IPS-18a (cell line): ENCODE measurements around the gene MYCBP2.

ENCODE experiments used
- H3K27ac ChIP-seq: one replicate; pipeline ENCODE4 v1.5.1; 2013; ENCODE audit warnings: low read length
- H3K27me3 ChIP-seq: one replicate; pipeline ENCODE4 v1.6.1; 2013; ENCODE audit warnings: mild to moderate bottlenecking, low read length; ENCODE audit not compliant: control insufficient read depth, insufficient read depth
- H3K36me3 ChIP-seq: one replicate; pipeline ENCODE4 v1.6.1; 2013; ENCODE audit warnings: low read depth, low read length; ENCODE audit not compliant: control insufficient read depth
- H3K4me1 ChIP-seq: one replicate; pipeline ENCODE4 v1.6.1; 2013; ENCODE audit warnings: low read depth, low read length; ENCODE audit not compliant: control insufficient read depth
- H3K4me3 ChIP-seq: one replicate; pipeline ENCODE4 v1.5.1; 2013; ENCODE audit warnings: low read length
- H3K9ac ChIP-seq: one replicate; pipeline ENCODE4 v1.6.1; 2013; ENCODE audit warnings: mild to moderate bottlenecking, low read length, moderate library complexity
- H3K9me3 ChIP-seq: one replicate; pipeline ENCODE4 v1.6.1; 2013; ENCODE audit warnings: low read depth, low read length; ENCODE audit not compliant: control insufficient read depth

Gene MYCBP2

DNA sequence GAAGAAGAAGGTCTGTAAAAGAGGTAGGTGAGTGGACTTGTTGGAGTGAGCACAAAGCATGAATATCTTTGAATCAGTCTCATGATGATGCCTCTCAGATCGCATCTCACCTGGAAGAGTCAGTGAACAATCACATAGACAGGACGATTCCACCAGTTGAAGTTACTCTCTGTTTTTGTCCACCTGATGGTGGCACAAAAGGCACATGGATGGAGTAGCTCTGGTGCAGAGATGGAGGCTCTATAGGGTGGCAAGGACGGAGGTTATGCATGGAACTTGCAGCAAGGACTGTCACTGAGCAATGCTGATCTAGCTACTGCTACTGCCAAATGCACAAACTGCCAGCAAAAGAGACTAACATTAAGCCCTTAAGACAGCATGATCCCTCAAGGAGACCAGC lies 10.3 kb upstream of the MYCBP2 start:
- H3K9ac ChIP-seq = no peak overlapping the region
- H3K4me3 ChIP-seq = no peak overlapping the region
- no peaks in the 10 kb centered on the region for H3K27me3 ChIP-seq

DNA sequence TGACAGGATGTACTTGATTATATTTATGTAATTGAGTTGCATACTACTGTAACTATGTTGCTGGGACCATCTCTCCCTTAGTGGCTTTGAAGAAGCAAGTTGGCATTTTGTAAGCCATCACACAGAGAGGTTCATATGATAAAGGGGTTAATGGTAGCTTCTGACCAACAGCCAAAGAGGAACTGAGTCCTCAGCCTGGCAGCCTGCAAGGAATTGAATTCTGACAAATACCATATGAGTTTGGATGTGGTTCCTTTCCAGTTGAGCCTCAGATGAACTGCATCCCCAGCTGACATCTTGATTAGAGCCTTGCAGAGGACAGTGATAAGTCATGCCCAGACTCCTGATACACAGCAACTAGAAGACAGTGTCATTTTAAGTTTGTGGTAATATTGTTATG lies 8.6 kb upstream of the MYCBP2 start:
- Histone ChIP-seq H3K36me3 (no peaks in the 10 kb centered on the region), H3K9me3 (no peaks in the 10 kb centered on the region), H3K27ac (no peak overlapping the region), H3K4me3 (no peak overlapping the region), H3K9ac (no peak overlapping the region), H3K4me1 (no peaks in the 10 kb centered on the region), H3K27me3 (no peaks in the 10 kb centered on the region)

More for the DNA sequence above, 10.3 kb upstream of the MYCBP2 start:
- Histone ChIP-seq H3K9me3 (no peaks in the 10 kb centered on the region), H3K27ac (no peak overlapping the region), H3K4me1 (no peaks in the 10 kb centered on the region), H3K36me3 (no peaks in the 10 kb centered on the region)

DNA sequence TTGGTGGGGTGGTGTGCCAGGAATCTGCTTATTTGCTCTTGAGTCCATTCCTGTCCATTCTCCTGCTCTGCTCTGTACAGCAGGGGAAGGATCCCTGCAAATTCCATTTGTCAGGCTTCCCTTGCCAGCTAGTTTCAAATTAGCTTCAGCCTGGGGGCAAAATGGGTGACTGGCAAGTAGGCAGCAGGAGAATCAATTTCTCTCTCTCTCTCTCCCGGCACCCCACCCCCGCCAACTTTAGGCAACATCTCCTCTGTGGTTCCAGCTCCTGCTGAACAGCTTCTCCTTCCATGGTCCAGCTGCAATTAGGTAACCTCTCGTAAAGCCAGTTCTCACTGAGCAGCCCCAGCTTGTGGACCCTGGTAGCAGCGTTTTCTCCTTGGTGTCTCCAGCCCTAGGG lies 6.7 kb upstream of the MYCBP2 start:
- no peaks in the 10 kb centered on the region for H3K9me3 ChIP-seq
- no peak overlapping the region for H3K9ac ChIP-seq
- peaks cover 4% of the 10 kb centered on the region for H3K4me1 ChIP-seq
- no peaks in the 10 kb centered on the region for H3K36me3 ChIP-seq
- H3K27me3 ChIP-seq = peaks cover 4% of the 10 kb centered on the region
- no peak overlapping the region for H3K4me3 ChIP-seq
- H3K27ac ChIP-seq = no peak overlapping the region

DNA sequence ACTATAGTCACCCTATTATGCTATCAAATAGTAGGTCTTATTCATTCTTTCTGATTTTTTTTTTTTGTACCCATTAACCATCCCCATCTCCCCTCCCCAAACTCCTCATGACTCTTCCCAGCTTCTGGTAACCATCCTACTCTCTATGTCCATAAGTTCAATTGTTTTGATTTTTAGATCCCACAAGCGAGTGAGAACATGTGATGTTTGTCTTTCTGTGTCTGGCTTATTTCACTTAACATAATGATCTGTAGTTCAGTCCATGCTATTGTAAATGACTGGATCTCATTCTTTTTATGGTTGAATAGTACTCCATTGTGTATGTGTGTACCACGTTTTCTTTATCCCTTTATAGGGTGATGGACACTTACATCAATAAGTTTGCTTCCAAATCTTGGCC lies 4.5 kb upstream of the MYCBP2 start:
- peaks cover 8% of the 10 kb centered on the region for H3K4me1 ChIP-seq

DNA sequence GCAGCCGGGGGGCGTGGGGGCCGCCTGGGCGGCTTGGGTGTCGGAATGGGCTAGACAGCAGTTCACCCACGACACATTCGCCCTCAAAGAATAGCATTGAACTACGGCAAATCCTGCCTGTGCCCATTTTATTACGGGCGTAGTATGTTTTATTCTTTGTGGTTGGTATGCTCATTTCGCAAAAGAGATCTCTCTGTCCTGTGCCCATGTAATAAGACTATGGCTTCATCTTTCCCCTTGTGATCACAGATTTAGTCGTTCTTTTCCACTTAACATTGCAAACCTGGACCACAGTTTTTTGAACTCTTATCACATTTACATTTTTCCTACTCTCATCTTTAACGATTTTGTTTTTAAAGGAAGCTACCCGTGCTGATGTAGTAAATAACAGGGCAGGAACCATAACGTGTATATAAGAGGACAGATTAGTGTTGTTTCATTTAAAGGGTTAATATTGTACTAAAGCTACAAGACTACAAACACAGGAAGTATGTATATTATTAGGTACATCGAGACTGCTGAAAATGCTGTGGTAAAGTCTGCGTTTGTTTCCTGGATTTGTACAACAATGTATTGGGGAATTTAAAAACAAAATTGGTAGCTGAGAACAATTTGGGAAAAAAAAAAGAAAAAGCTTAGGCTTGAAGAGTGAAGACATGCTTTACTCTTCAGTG lies 3.2 kb upstream of the MYCBP2 start:
- no peaks in the 10 kb centered on the region for H3K9me3 ChIP-seq
- peak overlapping the region; percentile 96 for H3K4me3 ChIP-seq
- H3K4me1 ChIP-seq = peaks cover 17% of the 10 kb centered on the region
- H3K27me3 ChIP-seq = peaks cover 28% of the 10 kb centered on the region
- H3K9ac ChIP-seq = peak overlapping the region; percentile 72
- no peaks in the 10 kb centered on the region for H3K36me3 ChIP-seq
- H3K27ac ChIP-seq = no peak overlapping the region

More for the DNA sequence above, 4.5 kb upstream of the MYCBP2 start:
- H3K27ac ChIP-seq = no peak overlapping the region
- no peak overlapping the region for H3K4me3 ChIP-seq
- no peaks in the 10 kb centered on the region for H3K36me3 ChIP-seq
- peaks cover 18% of the 10 kb centered on the region for H3K27me3 ChIP-seq
- no peaks in the 10 kb centered on the region for H3K9me3 ChIP-seq
- H3K9ac ChIP-seq = no peak overlapping the region

DNA sequence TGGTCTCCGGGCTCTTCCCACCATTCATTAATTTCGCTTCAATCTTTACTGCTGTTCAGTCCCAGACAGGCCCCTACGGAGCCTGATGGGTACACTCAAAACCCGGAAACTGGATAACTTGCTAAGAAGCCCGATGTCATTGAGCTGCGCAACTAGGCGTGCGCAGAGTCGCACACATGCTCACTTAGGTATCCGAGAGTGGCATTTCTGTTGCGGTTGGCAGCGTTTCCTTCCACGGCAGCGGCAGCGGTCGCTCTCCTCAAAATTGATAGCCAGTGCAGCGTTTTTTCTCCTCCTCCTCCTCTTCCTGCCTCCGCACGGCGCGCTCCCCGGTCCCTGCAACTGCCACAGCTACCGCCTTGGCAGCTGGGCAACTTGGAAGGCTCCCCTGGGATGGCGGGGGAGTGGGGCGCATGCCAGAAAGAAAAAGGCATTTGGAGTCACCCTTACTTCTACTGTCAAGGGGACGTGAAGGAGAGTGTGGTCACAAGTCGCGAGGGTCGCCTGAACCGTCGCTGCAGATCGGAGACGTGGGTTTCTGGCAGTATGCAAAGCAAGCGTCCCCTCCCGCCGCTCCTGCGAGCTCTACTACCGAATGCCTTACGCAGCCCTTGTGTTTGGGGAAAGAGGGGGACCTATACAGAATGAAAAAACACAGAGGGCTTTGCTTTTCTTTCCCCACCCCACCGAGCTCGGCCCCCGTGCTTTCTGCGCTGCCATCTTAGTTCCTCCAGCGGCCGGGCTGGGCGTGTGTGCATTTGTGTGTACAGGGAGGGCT lies 2.4 kb upstream of the MYCBP2 start:
- Histone ChIP-seq H3K9me3 (no peaks in the 10 kb centered on the region), H3K9ac (peak overlapping the region; percentile 72), H3K4me1 (peaks cover 21% of the 10 kb centered on the region), H3K4me3 (peak overlapping the region; percentile 96), H3K27ac (peak overlapping the region; percentile 20), H3K36me3 (no peaks in the 10 kb centered on the region), H3K27me3 (peaks cover 29% of the 10 kb centered on the region)

DNA sequence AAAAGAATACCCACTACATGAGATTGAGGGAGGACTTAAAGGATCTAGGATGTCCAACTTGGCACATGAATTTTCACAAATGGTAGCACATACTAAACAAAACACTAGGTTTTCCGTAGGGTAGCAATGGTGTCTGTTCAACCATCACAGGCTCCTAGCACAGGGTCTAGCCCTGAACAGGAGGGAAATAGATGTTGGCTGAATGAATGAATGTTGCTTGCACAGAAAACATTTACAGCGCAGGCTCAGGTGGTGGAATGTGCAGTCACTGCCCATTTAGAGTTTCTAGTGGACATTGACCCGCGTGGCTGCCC lies 1.9 kb upstream of the MYCBP2 start:
- Histone ChIP-seq H3K4me3 (peak overlapping the region; percentile 96), H3K27me3 (peaks cover 29% of the 10 kb centered on the region), H3K36me3 (no peaks in the 10 kb centered on the region), H3K9ac (no peak overlapping the region), H3K4me1 (peaks cover 26% of the 10 kb centered on the region), H3K27ac (no peak overlapping the region), H3K9me3 (no peaks in the 10 kb centered on the region)

DNA sequence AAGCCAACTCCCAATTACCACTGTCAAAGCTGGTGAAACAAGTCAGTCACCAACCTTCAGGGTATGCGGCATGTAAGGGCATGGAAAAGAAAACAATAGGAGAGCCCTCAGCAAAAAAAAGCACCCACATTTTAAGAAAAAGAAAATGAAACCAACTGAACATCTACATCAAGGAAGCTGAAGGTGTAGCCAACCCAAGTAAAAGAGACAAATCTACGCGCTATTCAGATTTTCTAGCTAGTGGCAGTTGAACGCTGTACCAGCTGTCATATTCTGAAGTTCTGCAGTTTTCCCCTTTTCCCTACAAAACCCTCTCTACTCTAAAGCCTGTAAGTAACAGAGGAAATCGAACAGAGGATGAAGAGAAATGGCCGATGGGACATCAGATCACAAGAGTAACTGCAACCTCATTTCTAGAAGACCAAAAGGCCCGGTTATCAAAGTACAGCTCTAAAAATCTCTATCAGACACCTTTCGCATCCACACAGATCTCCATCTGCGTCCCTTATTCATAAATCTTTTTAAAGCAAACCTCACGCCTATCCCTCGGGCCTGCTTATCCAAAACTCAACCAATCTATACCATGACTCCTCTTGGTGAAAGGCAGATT lies 1.4 kb downstream of the MYCBP2 start:
- H3K36me3 ChIP-seq = no peaks in the 10 kb centered on the region
- H3K9ac ChIP-seq = no peak overlapping the region
- peaks cover 27% of the 10 kb centered on the region for H3K4me1 ChIP-seq
- no peaks in the 10 kb centered on the region for H3K9me3 ChIP-seq
- peaks cover 29% of the 10 kb centered on the region for H3K27me3 ChIP-seq
- H3K4me3 ChIP-seq = peak overlapping the region; percentile 76
- H3K27ac ChIP-seq = no peak overlapping the region

DNA sequence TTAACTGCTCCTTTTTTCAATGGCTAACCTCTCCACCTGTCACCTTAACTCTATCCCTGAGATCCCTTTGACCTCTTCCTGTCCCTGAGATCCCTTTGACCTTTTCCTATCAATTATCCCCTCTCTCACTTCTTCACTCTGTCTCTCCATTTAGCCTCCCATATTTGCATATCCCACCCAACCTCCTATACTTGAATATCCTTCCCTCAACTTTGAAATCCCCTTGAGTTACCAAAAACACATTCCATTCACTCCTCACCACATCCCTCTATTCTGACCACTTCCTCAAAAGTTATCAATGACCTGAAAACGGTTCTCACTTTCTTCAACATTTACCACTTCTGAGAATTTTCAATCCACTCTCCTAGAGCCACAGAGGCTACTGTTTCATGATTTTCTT lies 3.0 kb downstream of the MYCBP2 start:
- H3K9me3 ChIP-seq = no peaks in the 10 kb centered on the region
- no peak overlapping the region for H3K27ac ChIP-seq
- no peak overlapping the region for H3K9ac ChIP-seq
- no peaks in the 10 kb centered on the region for H3K36me3 ChIP-seq
- H3K27me3 ChIP-seq = peaks cover 27% of the 10 kb centered on the region
- peaks cover 23% of the 10 kb centered on the region for H3K4me1 ChIP-seq
- H3K4me3 ChIP-seq = no peak overlapping the region

DNA sequence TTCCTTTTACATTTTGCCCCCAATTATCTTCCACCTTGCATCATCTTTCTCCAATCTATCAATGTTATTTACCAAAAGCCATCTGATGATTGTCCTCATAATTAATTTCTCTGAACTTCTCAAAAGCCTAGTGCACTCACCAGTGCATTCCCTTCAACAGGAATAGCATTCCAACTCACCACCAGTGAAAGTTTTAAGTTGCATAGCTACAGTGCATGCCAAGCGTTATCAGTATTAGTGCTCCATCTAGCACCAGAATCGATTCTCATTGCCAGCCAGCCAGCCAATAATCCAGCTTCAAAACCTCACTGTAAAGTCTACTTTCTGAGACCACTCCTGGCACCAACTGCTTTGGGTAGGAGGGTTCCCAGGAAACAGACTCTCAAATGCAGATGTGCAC lies 7.4 kb downstream of the MYCBP2 start:
- Histone ChIP-seq H3K4me3 (no peak overlapping the region), H3K27ac (no peak overlapping the region), H3K27me3 (no peaks in the 10 kb centered on the region), H3K9me3 (no peaks in the 10 kb centered on the region), H3K9ac (no peak overlapping the region), H3K4me1 (peaks cover 7% of the 10 kb centered on the region), H3K36me3 (no peaks in the 10 kb centered on the region)

DNA sequence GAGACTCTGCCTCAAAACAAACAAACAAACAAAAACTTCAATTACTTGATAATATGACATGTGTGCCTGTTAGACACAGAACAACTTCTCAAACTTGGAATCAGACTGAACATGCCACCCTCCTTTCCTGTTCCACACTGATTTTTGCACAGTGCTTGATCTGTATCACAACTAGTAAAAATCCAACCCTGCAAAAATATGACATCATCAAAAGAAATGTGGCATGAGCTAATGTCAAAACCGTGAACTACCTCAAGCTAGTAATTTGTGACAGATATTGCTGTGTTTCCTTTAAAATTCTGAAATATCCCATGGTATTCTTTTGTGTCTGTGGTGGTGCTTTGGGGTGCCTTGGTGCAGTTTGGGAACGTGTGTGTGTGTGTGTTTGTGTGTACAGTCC lies 8.2 kb downstream of the MYCBP2 start:
- no peaks in the 10 kb centered on the region for H3K27me3 ChIP-seq
- no peak overlapping the region for H3K4me3 ChIP-seq
- H3K36me3 ChIP-seq = no peaks in the 10 kb centered on the region
- no peaks in the 10 kb centered on the region for H3K9me3 ChIP-seq
- H3K9ac ChIP-seq = no peak overlapping the region
- H3K4me1 ChIP-seq = peaks cover under 1% of the 10 kb centered on the region
- no peak overlapping the region for H3K27ac ChIP-seq
